A549 (cell line): ENCODE measurements around the gene SRC. TPM values are rescaled to one million over a fixed set of nuclear protein-coding genes. Genes with fewer than 3 reads are reported as not detected.

Experiments
- ATAC-seq, 2 experiments: fragments of 200-7000 bp in 1 of 2; fragments of >200 bp in 1 of 2; cut with Nextera tagmentation in 1 of 2; cut with Tn5 transposase in 1 of 2; 3 replicates each; pipeline versions ENCODE4 v1.8.0 to v1.9.1; 2018 to 2020; ENCODE audit warnings: mild to moderate bottlenecking in 1 of 2, moderate library complexity in 1 of 2
- CTCF ChIA-PET: fragments of 300-600 bp; sonication (Branson Sonifier 250); formaldehyde crosslinking; extraction: SDS; loops from one replicate; lab custom pipeline; 2021; ENCODE audit warnings: antibody characterized with exemption, inconsistent platforms; lab: Yijun Ruan, JAX
- POLR2A ChIA-PET: fragments of 350-600 bp; formaldehyde crosslinking; extraction: SDS; loops from one replicate; lab custom pipeline; 2021; ENCODE audit warnings: antibody characterized with exemption, inconsistent platforms; lab: Yijun Ruan, JAX
- DNase-seq, 2 experiments: peaks; one replicate each; pipeline versions ENCODE4 v3.0.0 to v3.0.0-alpha.2; 2011 to 2016; ENCODE audit warnings: low read depth in 1 of 2, low spot score in 1 of 2
- FAIRE-seq: peaks from 2 replicates; lab custom pipeline; 2011; peaks lifted over from hg19 to GRCh38; lab: Jason Lieb, UNC
- H3K27ac ChIP-seq, 2 experiments: fragments of >200 bp; sonication (Bioruptor Twin); formaldehyde crosslinking; 3 replicates each; pipeline ENCODE4 v1.5.1; 2016 to 2017
- H3K4me1 ChIP-seq: fragments of >200 bp; sonication (Bioruptor Twin); formaldehyde crosslinking; 3 replicates; pipeline ENCODE4 v1.6.1; 2016
- H3K4me2 ChIP-seq: fragments of >200 bp; sonication (Bioruptor Twin); formaldehyde crosslinking; 3 replicates; pipeline ENCODE4 v1.6.1; 2016
- H3K4me3 ChIP-seq: fragments of >200 bp; sonication (Bioruptor Twin); formaldehyde crosslinking; 3 replicates; pipeline ENCODE4 v1.5.1; 2016
- H3K9me3 ChIP-seq: fragments of >200 bp; sonication (Bioruptor Twin); formaldehyde crosslinking; 3 replicates; pipeline ENCODE4 v1.6.1; 2016
- BHLHE40 ChIP-seq: IDR thresholded peaks from 2 replicates; pipeline ENCODE4 v1.6.1; 2012; ENCODE audit warnings: low read depth, low read length, inconsistent platforms
- CBX2 ChIP-seq: fragments of 200-600 bp; sonication (generic); IDR thresholded peaks from 2 replicates; pipeline ENCODE4 v1.6.1; 2016; ENCODE audit warnings: low read depth, mild to moderate bottlenecking, borderline replicate concordance
- CEBPB ChIP-seq, 2 experiments: fragments of >200 bp in 1 of 2; sonication (Bioruptor Twin) in 1 of 2; formaldehyde crosslinking in 1 of 2; IDR thresholded peaks; 2 replicates each; pipeline ENCODE4 v1.6.1; 2012 to 2016
- CHD2 ChIP-seq: fragments of 150-350 bp; IDR thresholded peaks from 2 replicates; pipeline ENCODE4 v1.6.1; 2014; ENCODE audit warnings: low read length; ENCODE audit not compliant: partially characterized antibody
- CHD4 ChIP-seq: fragments of 200-600 bp; sonication (generic); IDR thresholded peaks from 2 replicates; pipeline ENCODE4 v1.6.1; 2016; ENCODE audit warnings: antibody characterized with exemption, mild to moderate bottlenecking, borderline replicate concordance
- EHMT2 ChIP-seq: fragments of 200-600 bp; sonication (generic); IDR thresholded peaks from 2 replicates; pipeline ENCODE4 v1.6.1; 2016; ENCODE audit warnings: antibody characterized with exemption, low read depth, mild to moderate bottlenecking, moderate library complexity
- FOSB ChIP-seq: fragments of 250-450 bp; sonication (Bioruptor Pico); IDR thresholded peaks from 2 replicates; pipeline ENCODE4 v1.5.0; 2020; ENCODE audit warnings: mild to moderate bottlenecking, moderate library complexity
- GATA3 ChIP-seq: IDR thresholded peaks from 2 replicates; pipeline ENCODE4 v1.6.1; 2012; ENCODE audit warnings: borderline replicate concordance
- HES2 ChIP-seq: fragments of >200 bp; sonication (Bioruptor Twin); formaldehyde crosslinking; IDR thresholded peaks from 2 replicates; pipeline ENCODE4 v1.6.1; 2016
- JUN ChIP-seq, 2 experiments: fragments of >200 bp; sonication (Bioruptor Twin); formaldehyde crosslinking; IDR thresholded peaks; 2 replicates in 1 of 2; 3 replicates in 1 of 2; pipeline ENCODE4 v1.6.1; 2016 to 2017
- MAFK ChIP-seq: fragments of 450-650 bp; IDR thresholded peaks from 2 replicates; pipeline ENCODE4 v1.6.1; 2014; ENCODE audit not compliant: partially characterized antibody
- NPAS2 ChIP-seq: fragments of 250-450 bp; sonication (Bioruptor Pico); IDR thresholded peaks from 2 replicates; pipeline ENCODE4 v1.8.0; 2022; ENCODE audit warnings: mild to moderate bottlenecking, moderate library complexity, borderline replicate concordance
- POLR2A ChIP-seq: IDR thresholded peaks from 2 replicates; pipeline ENCODE4 v1.6.1; 2012; ENCODE audit warnings: mild to moderate bottlenecking, low read length
- RAD21 ChIP-seq, 2 experiments: fragments of >200 bp in 1 of 2; sonication (Bioruptor Twin) in 1 of 2; formaldehyde crosslinking in 1 of 2; IDR thresholded peaks in 1 of 2; conservative IDR thresholded peaks in 1 of 2; 2 replicates in 1 of 2; 3 replicates in 1 of 2; pipeline ENCODE4 v1.6.1; 2012 to 2018; ENCODE audit warnings: inconsistent platforms in 1 of 2
- RARB ChIP-seq: fragments of 250-450 bp; sonication (Bioruptor Pico); IDR thresholded peaks from 2 replicates; pipeline ENCODE4 v1.8.0; 2021; ENCODE audit warnings: mild to moderate bottlenecking, moderate library complexity
- RNF2 ChIP-seq: fragments of 200-600 bp; sonication (generic); IDR thresholded peaks from 2 replicates; pipeline ENCODE4 v1.6.1; 2016; ENCODE audit warnings: low read depth, mild to moderate bottlenecking, antibody characterized with exemption, moderate library complexity, borderline replicate concordance
- SMC3 ChIP-seq: fragments of >200 bp; sonication (Bioruptor Twin); formaldehyde crosslinking; IDR thresholded peaks from 3 replicates; pipeline ENCODE4 v1.6.1; 2018; ENCODE audit warnings: inconsistent platforms
- TP53 ChIP-seq: fragments of 250-450 bp; sonication (Bioruptor Pico); IDR thresholded peaks from 2 replicates; pipeline ENCODE4 v1.5.0; 2021; ENCODE audit warnings: mild to moderate bottlenecking, moderate library complexity
- USF2 ChIP-seq: fragments of 450-650 bp; IDR thresholded peaks from 2 replicates; pipeline ENCODE4 v1.6.1; 2014; ENCODE audit warnings: antibody characterized with exemption
- ZC3H11A ChIP-seq: fragments of 450-650 bp; IDR thresholded peaks from 2 replicates; pipeline ENCODE4 v1.6.1; 2014; ENCODE audit warnings: antibody characterized with exemption, mild to moderate bottlenecking
- ZFP36 ChIP-seq: fragments of 450-650 bp; IDR thresholded peaks from 2 replicates; pipeline ENCODE4 v1.6.1; 2014; ENCODE audit warnings: borderline replicate concordance; ENCODE audit not compliant: partially characterized antibody
- ZNF302 ChIP-seq: fragments of 250-450 bp; sonication (Bioruptor Pico); IDR thresholded peaks from 2 replicates; pipeline ENCODE4 v1.9.0; 2021; ENCODE audit warnings: inconsistent platforms, mild to moderate bottlenecking, moderate library complexity
- ZSCAN20 ChIP-seq: fragments of 250-450 bp; sonication (Bioruptor Pico); IDR thresholded peaks from 2 replicates; pipeline ENCODE4 v1.8.0; 2022; ENCODE audit warnings: mild to moderate bottlenecking, moderate library complexity
- WGBS: methylation state at CpG from one replicate; pipeline ENCODE4 v1.1.6; 2017; ENCODE audit errors: missing lambda C conversion rate; 5-methylcytosine and 5-hydroxymethylcytosine counted together
- polyA plus RNA-seq, 4 experiments: library from polyadenylated mRNA; depleted of rRNA in 3 of 4; stranded (reverse); fragments of >200 nt; fragmentation: RNase III in 1 of 4; extraction: RNeasy Plus Mini Kit Qiagen cat#74134 plus additional on column Dnase treatment in 1 of 4; gene quantifications; 2 replicates in 3 of 4; 3 replicates in 1 of 4; pipeline ENCODE4 v1.2.3, GENCODE V29; 2011 to 2017
- TF ChIP-seq, protein P1 (sequence below): IDR thresholded peaks from 2 replicates; pipeline ENCODE4 v1.6.1; 2012
- TF ChIP-seq, protein P2 (sequence below): fragments of 250-450 bp; sonication (Bioruptor Pico); IDR thresholded peaks from 2 replicates; pipeline ENCODE4 v1.5.0; 2021; ENCODE audit warnings: mild to moderate bottlenecking, moderate library complexity, borderline replicate concordance

The SRC gene
- polyA plus RNA-seq, 2 of the 4 experiments (the other 2 are of a cell fraction) = 139 to 154 TPM

GRCh38 chr20:37303637-37304036, 42.3 kb upstream of the SRC start:
- FAIRE-seq (no peak), DNase-seq (peak in 1 of 2 experiments; percentile 31), ATAC-seq (no peak; a peak in 1 of 6 replicates)
- 90% methylated on average over 4 of the region's 4 CpGs for WGBS
- Histone ChIP-seq H3K27ac (no peak overlapping the region), H3K9me3 (no peaks in the 10 kb centered on the region), H3K4me2 (peak overlapping the region; percentile 28; the same call in 2 of the 3 replicates), H3K4me1 (peaks cover 31% of the 10 kb centered on the region), H3K4me3 (no peak overlapping the region)
- ChIA-PET CTCF (interaction anchor here (0.9 to 1.2 kb wide), 2 partner anchors 9 to 22 kb away, joined by 3 to 5 read pairs; no protein-coding TSS in a partner anchor), POLR2A (no interaction called here)
- TF ChIP-seq SMC3 (no peak), CEBPB (IDR thresholded peaks at IDR 0.05) (no peak), HES2 (no peak), BHLHE40 (no peak), POLR2A (no peak), RAD21 (conservative IDR thresholded peaks at IDR 0.05 in 1 of 2, IDR thresholded peaks at IDR 0.05 in 1 of 2) (no peak), ZNF302 (CRISPR knock-in tag) (no peak), RNF2 (no peak), FOSB (CRISPR knock-in tag) (no peak), CBX2 (no peak), TP53 (no peak), CHD4 (no peak), EHMT2 (no peak), USF2 (no peak), CHD2 (no peak), MAFK (no peak)
- TF ChIP-seq, protein P1, sequence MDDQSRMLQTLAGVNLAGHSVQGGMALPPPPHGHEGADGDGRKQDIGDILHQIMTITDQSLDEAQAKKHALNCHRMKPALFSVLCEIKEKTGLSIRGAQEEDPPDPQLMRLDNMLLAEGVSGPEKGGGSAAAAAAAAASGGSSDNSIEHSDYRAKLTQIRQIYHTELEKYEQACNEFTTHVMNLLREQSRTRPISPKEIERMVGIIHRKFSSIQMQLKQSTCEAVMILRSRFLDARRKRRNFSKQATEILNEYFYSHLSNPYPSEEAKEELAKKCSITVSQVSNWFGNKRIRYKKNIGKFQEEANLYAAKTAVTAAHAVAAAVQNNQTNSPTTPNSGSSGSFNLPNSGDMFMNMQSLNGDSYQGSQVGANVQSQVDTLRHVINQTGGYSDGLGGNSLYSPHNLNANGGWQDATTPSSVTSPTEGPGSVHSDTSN = no peak
- TF ChIP-seq, protein P2, sequence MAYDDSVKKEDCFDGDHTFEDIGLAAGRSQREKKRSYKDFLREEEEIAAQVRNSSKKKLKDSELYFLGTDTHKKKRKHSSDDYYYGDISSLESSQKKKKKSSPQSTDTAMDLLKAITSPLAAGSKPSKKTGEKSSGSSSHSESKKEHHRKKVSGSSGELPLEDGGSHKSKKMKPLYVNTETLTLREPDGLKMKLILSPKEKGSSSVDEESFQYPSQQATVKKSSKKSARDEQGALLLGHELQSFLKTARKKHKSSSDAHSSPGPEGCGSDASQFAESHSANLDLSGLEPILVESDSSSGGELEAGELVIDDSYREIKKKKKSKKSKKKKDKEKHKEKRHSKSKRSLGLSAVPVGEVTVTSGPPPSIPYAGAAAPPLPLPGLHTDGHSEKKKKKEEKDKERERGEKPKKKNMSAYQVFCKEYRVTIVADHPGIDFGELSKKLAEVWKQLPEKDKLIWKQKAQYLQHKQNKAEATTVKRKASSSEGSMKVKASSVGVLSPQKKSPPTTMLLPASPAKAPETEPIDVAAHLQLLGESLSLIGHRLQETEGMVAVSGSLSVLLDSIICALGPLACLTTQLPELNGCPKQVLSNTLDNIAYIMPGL (CRISPR knock-in tag) = no peak

DNA sequence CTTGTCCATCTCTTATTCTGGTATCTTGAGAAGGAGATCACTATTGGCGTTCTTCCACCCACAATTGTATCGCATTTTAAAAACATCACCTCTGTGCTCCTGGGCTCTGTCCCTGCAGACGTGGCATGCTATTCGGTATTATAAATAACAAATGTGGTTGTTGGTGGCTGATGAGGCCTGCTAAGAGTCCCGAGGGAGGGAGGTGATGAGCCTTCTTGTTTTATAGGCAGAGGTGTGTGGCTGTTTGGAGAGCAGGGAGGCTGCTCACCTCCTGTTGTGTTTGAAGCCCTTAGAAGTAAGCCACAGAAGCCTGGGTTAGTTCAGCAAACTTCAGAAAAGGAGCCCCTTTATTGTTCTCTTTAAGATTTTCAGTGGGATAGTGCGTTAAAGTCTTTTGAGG, 40.9 kb upstream of the SRC start:
- FAIRE-seq = no peak

More for the DNA sequence above, 40.9 kb upstream of the SRC start:
- DNase-seq = no peak
- ATAC-seq = no peak
- ChIA-PET CTCF (interaction anchor here (0.6 to 0.9 kb wide), 4 partner anchors 11 to 137 kb away, joined by 3 to 4 read pairs (median 3); no protein-coding TSS in a partner anchor), POLR2A (interaction anchor here (0.6 to 1.3 kb wide), 2 partner anchors 10 to 30 kb away, joined by 4 to 5 read pairs; no protein-coding TSS in a partner anchor)
- Histone ChIP-seq H3K9me3 (no peaks in the 10 kb centered on the region), H3K4me2 (no peak overlapping the region), H3K4me3 (no peak overlapping the region), H3K27ac (no peak overlapping the region), H3K4me1 (peaks cover 17% of the 10 kb centered on the region)
- WGBS = 92% methylated on average over 6 of the region's 6 CpGs
- TF ChIP-seq ZSCAN20 (CRISPR knock-in tag) (no peak), SMC3 (no peak), ZC3H11A (no peak), JUN (IDR thresholded peaks at IDR 0.05) (no peak), MAFK (no peak), CHD2 (no peak), RARB (CRISPR knock-in tag) (no peak), BHLHE40 (no peak), ZFP36 (no peak), USF2 (no peak), NPAS2 (no peak), CHD4 (no peak), POLR2A (no peak), HES2 (no peak), GATA3 (no peak)
- TF ChIP-seq, protein P2 (CRISPR knock-in tag) = no peak
